AG04450 (cell line): ENCODE data around the gene MRPL22. TPM values are rescaled to one million over a fixed set of nuclear protein-coding genes. Genes with fewer than 3 reads are reported as not detected.
A peak's percentile ranks its signal among the peaks of the same experiment; 100 is the strongest.
"Not testable (repeated sequence)": the region's sequence is repeated elsewhere in the genome, so short reads cannot be mapped to it uniquely, and the experiment has no call there.

ENCODE experiments used
- CTCF ChIA-PET: fragments of 300-600, 350-600 bp; formaldehyde crosslinking; extraction: SDS; loops from one replicate; lab custom pipeline; 2022; ENCODE audit warnings: antibody characterized with exemption, inconsistent platforms; lab: Charles Lee
- POLR2A ChIA-PET: fragments of 350-600 bp; formaldehyde crosslinking; extraction: SDS; loops from one replicate; lab custom pipeline; 2021; ENCODE audit warnings: antibody characterized with exemption, inconsistent platforms; lab: Yijun Ruan, JAX
- DNase-seq: peaks from one replicate; pipeline ENCODE4 v3.0.0-alpha.2; 2011; ENCODE audit warnings: low read depth, low spot score
- H3K27ac ChIP-seq: one replicate; pipeline ENCODE4 v1.5.1; 2012; ENCODE audit warnings: low read depth, low read length, control low read depth
- H3K27me3 ChIP-seq: one replicate; pipeline ENCODE4 v1.6.0; 2012; ENCODE audit warnings: low read length; ENCODE audit not compliant: control insufficient read depth, insufficient read depth
- H3K4me3 ChIP-seq: 2 replicates; pipeline ENCODE4 v1.5.1; 2011; ENCODE audit warnings: mild to moderate bottlenecking, low read depth, low read length, control low read depth
- H3K9me3 ChIP-seq: 2 replicates; pipeline ENCODE4 v1.5.1; 2012; ENCODE audit warnings: low read length; ENCODE audit not compliant: control insufficient read depth, insufficient read depth
- polyA plus RNA-seq: library from polyadenylated mRNA; depleted of rRNA; stranded (reverse); fragments of >200 nt; gene quantifications from 2 replicates; pipeline ENCODE4 v1.2.3, GENCODE V29; 2011
- TF ChIP-seq, protein P1 (sequence below): IDR thresholded peaks from 2 replicates; pipeline ENCODE4 v1.5.1; 2011; ENCODE audit warnings: low read depth, low read length, control low read depth, inconsistent platforms

The MRPL22 gene
- polyA plus RNA-seq, 1 experiment: 47.3 TPM

DNA sequence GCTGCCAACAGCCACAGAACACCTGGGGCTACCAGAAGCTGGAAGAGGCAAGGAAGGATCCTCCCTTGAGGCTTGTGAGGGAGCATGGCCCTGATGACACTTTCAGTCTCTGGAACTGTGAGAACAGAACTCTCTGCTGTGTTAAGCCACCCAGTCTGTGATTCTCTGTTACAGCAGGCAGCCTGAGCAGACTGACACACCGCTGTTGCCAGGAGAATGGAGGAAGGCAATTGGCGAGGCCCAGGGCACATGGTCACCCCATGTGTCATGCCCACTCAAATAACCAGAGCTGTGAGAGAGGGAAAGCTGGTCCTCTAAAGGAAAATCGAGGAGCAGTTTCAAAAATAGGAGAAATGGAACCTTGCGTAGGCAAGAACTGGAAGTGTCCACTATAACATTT is 60.6 kb downstream of the MRPL22 start:
- DNase-seq: no peak
- CTCF ChIA-PET: no interaction called here
- H3K4me3 ChIP-seq: no peak overlapping the region
- no peaks in the 10 kb centered on the region for H3K27me3 ChIP-seq
- no peak overlapping the region for H3K27ac ChIP-seq
- TF ChIP-seq, protein P1, sequence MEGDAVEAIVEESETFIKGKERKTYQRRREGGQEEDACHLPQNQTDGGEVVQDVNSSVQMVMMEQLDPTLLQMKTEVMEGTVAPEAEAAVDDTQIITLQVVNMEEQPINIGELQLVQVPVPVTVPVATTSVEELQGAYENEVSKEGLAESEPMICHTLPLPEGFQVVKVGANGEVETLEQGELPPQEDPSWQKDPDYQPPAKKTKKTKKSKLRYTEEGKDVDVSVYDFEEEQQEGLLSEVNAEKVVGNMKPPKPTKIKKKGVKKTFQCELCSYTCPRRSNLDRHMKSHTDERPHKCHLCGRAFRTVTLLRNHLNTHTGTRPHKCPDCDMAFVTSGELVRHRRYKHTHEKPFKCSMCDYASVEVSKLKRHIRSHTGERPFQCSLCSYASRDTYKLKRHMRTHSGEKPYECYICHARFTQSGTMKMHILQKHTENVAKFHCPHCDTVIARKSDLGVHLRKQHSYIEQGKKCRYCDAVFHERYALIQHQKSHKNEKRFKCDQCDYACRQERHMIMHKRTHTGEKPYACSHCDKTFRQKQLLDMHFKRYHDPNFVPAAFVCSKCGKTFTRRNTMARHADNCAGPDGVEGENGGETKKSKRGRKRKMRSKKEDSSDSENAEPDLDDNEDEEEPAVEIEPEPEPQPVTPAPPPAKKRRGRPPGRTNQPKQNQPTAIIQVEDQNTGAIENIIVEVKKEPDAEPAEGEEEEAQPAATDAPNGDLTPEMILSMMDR: no peak
- H3K9me3 ChIP-seq: no peaks in the 10 kb centered on the region; the same call in 1 of the 2 replicates
- POLR2A ChIA-PET: no interaction called here

DNA sequence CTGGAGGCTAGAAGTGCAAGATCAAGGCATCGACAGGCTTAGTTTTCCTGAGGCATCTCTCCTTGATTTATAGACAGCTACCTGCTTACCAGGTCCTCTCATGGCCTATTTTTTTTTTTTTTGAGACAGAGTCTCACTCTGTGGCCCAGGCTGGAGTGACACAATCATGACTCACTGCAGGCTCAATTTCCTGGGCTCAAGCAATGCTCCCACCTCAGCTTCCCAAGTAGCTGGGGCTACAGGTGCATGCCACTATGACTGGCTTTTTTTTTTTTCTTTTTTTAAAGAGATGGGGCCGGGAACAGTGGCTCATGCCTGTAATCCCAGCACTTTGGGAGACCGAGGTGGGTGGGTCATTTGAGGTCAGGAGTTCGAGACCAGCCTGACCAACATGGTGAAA is 61.8 kb downstream of the MRPL22 start:
- H3K4me3 ChIP-seq, DNase-seq, POLR2A ChIA-PET, H3K9me3 ChIP-seq, H3K27me3 ChIP-seq, H3K27ac ChIP-seq: not testable (repeated sequence)
- CTCF ChIA-PET: interaction anchor here (2.1 kb wide), 1 partner anchor 30 kb away, joined by 14 read pairs; no protein-coding TSS in a partner anchor

DNA sequence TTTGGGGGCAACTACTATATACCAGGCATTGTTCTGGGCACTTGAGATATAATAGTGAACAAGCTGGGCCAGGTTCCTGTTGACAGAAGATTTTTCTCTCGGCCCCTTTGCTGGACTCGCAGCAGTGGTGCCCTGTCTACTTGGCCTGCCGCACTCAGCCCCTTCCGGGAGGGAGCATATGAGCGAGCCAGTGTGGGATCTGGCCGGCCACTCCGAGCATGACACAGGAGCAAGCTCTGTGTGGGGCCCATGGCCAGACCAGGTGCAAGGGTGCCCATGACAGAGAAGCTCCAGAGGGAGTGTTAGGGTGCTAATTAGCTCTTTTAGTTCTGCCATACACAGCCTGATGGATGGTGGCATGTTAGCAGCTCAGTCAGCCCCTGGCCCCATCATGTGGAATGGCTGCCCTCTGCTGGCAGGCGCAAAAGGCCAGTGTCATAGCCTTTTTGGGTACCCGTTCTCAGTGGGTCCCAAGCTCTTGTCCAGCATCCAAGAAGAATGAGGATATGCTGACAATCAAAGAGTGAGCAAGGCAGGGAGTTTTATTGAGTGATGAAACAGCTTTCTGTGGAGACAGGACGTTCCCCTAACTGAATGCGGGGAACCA is 63.4 kb downstream of the MRPL22 start:
- Histone ChIP-seq H3K9me3 (no peaks in the 10 kb centered on the region; the same call in 1 of the 2 replicates), H3K27ac (no peak overlapping the region), H3K4me3 (no peak overlapping the region), H3K27me3 (no peaks in the 10 kb centered on the region)
- TF ChIP-seq, protein P1: peak; percentile 37; the same call in 1 of the 2 replicates
- ChIA-PET POLR2A (no interaction called here), CTCF (interaction anchor here (0.6 to 2.1 kb wide), 5 partner anchors 30 to 143 kb away, joined by 3 to 14 read pairs (median 3); no protein-coding TSS in a partner anchor)
- DNase-seq: no peak

DNA sequence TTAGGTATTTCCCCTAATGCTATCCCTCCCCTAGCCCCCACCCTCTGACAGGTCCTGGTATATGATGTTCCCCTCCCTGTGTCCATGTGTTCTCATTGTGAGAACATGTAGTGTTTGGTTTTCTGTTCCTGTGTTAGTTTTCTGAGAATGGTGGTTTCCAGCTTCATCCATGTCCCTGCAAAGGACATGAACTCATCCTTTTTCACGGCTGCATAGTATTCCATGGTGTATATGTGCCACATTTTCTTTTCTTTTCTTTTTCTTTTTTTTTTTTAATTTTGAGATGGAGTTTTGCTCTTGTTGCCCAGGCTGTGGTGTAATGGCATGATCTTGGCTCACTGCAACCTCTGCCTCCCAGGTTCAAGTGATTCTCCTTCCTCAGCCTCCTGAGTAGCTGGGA is 65.4 kb downstream of the MRPL22 start:
- CTCF ChIA-PET: interaction anchor here (1.1 kb wide), 1 partner anchor 38 kb away, joined by 3 read pairs; no protein-coding TSS in a partner anchor
- POLR2A ChIA-PET, DNase-seq, H3K27me3 ChIP-seq, H3K27ac ChIP-seq, H3K9me3 ChIP-seq, H3K4me3 ChIP-seq: not testable (repeated sequence)

DNA sequence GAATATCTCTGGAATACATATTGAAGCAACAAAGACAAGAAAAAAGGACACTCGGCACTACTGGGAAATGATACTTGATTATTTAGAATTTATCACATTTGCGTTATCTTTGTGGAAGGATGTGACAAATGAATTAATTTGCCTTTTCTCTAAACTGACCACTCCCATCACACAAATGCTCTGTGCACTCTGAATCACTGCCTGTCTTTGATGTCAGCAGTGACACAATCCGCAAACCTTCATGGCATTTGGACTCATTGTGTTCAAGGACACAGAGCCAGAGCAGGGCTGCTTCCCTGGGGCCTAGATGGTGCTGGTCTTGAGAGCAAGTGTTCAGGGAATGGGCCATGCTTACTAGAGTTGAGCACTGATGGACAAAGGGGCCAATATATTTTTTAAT is 67.8 kb downstream of the MRPL22 start:
- CTCF ChIA-PET: no interaction called here

DNA sequence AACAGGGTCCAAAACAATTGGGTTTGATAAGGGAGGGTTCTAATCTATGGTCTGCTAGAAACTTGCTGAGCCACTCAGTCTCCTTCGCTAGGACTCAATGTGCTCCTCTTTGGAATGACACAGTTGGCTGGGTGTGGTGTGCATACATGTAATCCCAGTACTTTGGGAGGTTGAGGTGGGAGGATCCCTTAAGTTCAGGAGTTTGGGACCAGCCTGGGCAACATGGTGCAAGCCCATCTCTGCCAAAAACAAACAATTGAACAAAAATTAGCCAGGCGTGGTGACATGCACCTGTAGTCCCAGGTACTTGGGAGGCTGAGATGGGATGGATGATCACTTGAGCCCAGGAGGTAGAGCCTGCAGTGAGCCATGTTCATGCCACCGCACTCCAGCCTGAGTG is 70.0 kb downstream of the MRPL22 start:
- ChIA-PET POLR2A (no interaction called here), CTCF (no interaction called here)
- no peak overlapping the region for H3K27ac ChIP-seq
- H3K4me3 ChIP-seq: no peak overlapping the region
- no peaks in the 10 kb centered on the region; the same call in 1 of the 2 replicates for H3K9me3 ChIP-seq
- DNase-seq: no peak
- TF ChIP-seq, protein P1: no peak
- no peaks in the 10 kb centered on the region for H3K27me3 ChIP-seq

More for the DNA sequence above, 67.8 kb downstream of the MRPL22 start:
- TF ChIP-seq, protein P1: no peak
- no peaks in the 10 kb centered on the region; the same call in 1 of the 2 replicates for H3K9me3 ChIP-seq
- H3K27me3 ChIP-seq: no peaks in the 10 kb centered on the region
- no peak overlapping the region for H3K4me3 ChIP-seq
- no peak overlapping the region for H3K27ac ChIP-seq
- POLR2A ChIA-PET: no interaction called here
- DNase-seq: no peak
